ENCODE results near the gene ROM1.

DNA sequence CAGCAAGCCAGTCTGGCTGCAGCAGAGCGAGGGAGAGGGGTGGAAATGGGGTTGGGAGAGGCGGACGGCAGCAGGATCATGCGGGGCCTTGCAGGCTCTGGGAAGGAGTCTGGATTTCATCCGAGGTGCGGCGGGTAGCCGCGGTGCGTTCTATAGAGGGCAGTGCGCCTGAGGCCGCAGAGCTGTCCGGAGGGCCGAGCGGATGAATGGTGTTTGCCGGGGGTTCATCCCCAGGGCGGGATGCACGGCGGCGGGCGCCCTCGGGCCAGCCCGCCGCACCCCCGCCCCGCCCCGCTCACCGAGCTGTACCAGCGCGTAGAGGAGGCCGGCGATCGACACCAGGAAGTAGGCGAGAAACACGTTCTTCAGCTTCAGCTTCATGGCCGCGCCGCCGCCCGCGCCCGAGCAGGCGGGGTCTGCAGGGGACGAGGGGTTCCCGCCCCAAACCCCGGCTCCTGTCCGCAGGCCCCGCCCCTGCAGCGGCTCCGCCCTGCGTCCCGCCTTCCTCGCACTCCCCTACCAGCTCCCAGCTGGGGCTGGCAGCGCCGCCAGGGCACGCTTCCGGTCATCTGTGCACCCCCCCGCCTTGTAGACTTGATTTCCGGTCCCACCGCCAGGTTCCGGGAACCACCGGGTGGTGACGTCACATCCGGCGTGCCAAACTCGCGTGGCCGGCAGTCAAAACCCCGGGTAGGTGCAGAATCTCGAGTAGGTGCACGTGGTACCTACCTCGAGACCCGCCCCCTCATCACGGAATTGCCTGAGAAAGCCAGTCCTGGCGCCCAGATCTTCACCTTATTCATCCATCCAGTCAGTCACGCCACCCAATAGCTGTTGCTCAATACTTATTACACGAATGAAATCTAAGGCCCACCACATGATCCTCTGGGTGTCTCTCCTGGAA is 8.8 kb downstream of the ROM1 start, which contains the start of gene B3GAT3:
- TF ChIP-seq POLR2AphosphoS5 (IDR thresholded peaks at IDR 0.05) (peak; percentile 95 to 99), CTCF (IDR thresholded peaks at IDR 0.05) (peak in 5 of 6 experiments; percentile 12 to 59 (median 41)), EP300 (IDR thresholded peaks at IDR 0.05) (peak in 3 of 4 donors; percentile 88 to 94 (median 93))
